ENCODE results near the gene IL4I1. TPM values are rescaled to one million over a fixed set of nuclear protein-coding genes. Genes with fewer than 3 reads are reported as not detected.

The IL4I1 gene
- total RNA-seq, 1 experiment from 2014 or later = 0.71 TPM

GRCh38 chr19:49850487-49851342, 46.0 kb downstream of the IL4I1 start, which contains the start of gene PTOV1:
Gene PTOV1 (plus strand): TSS chr19:49851159.
- ChIA-PET RAD21 (ENCODE audit: low non-redundant PET in 1 of 2, low total read pairs in 2 of 2, uncharacterized antibody in 2 of 2, unreplicated experiment in 2 of 2) (no interaction called here), CTCF (interaction anchor here (0.9 to 1.5 kb wide), 2 partner anchors 13 to 100 kb away, joined by 3 read pairs; no protein-coding TSS in a partner anchor), POLR2A (interaction anchor here (0.7 to 2.5 kb wide), 11 partner anchors 9 to 174 kb away, joined by 3 to 13 read pairs (median 4); partner anchors contain the start of genes AKT1S1, MED25, PNKP and PRMT1)
- Histone ChIP-seq H3K9me2 (ENCODE audit: insufficient read depth) (no peaks in the 10 kb centered on the region), H2AFZ (ENCODE audit: low read depth, low read length, poor library complexity, severe bottlenecking) (no peak within 1 kb of the TSS), H3K4me3 (replicated peaks in 1 of 2; ENCODE audit: low read depth in 1 of 2, low read length in 2 of 2) (peak within 1 kb of the TSS; percentile 85 to 90), H3K9ac (ENCODE audit: low read length) (peak within 1 kb of the TSS; percentile 97), H3K79me2 (ENCODE audit: insufficient read depth, low read length) (peaks cover 39% of the 10 kb centered on the region), H4K20me1 (ENCODE audit: insufficient read depth) (no peaks in the 10 kb centered on the region), H3K36me3 (ENCODE audit: control insufficient read depth in 1 of 2, insufficient read depth in 2 of 2, low read length in 2 of 2) (peaks cover 4% of the 10 kb centered on the region in 2 experiments; a peak in 2 of 4 replicates), H3K27ac (ENCODE audit: low read depth, low read length) (peak within 1 kb of the TSS; percentile 91), H3K9me3 (ENCODE audit: control insufficient read depth in 1 of 2, insufficient read depth in 1 of 2, low read depth in 1 of 2, low read length in 2 of 2) (no peaks in the 10 kb centered on the region), H3K4me1 (ENCODE audit: control insufficient read depth in 1 of 2, insufficient read depth in 2 of 2, low read length in 2 of 2) (peaks cover 34 to 42% of the 10 kb centered on the region in 2 experiments), H3K27me3 (ENCODE audit: insufficient read depth, low read length) (no peaks in the 10 kb centered on the region), H3K4me2 (ENCODE audit: low read length) (peak within 1 kb of the TSS; percentile 98)
- intact Hi-C loops (cut with micrococcal nuclease) = no loop called here
- DNase-seq (ENCODE audit: low read depth, low spot score) (peak; percentile 84), ATAC-seq (peak; percentile 81)
- no TSS peak for BruUV-seq (replicated peaks)
- TF ChIP-seq SRF (IDR thresholded peaks at IDR 0.05; ENCODE audit: low read depth) (peak; percentile 76), SIN3A (IDR thresholded peaks at IDR 0.05; ENCODE audit: low read depth) (0 out of 2 replicates have a peak, but pooled peaks have one; percentile 13), POLR2A (IDR thresholded peaks at IDR 0.05; ENCODE audit: borderline replicate concordance, extremely low read depth, insufficient read depth, insufficient read length) (peak; percentile 57), SP1 (IDR thresholded peaks at IDR 0.05; ENCODE audit: low read depth) (peak; percentile 86), POLR2AphosphoS5 (IDR thresholded peaks at IDR 0.05; ENCODE audit: low read depth, low read length) (peak; percentile 68; the same call in 1 of the 2 replicates), EGR1 (IDR thresholded peaks at IDR 0.05; ENCODE audit: low read depth) (no peak; the same call in 1 of the 2 replicates), TCF7L2 (IDR thresholded peaks at IDR 0.05; ENCODE audit: borderline replicate concordance, extremely low read depth, insufficient read depth, insufficient read length) (peak; percentile 54), ELF1 (IDR thresholded peaks at IDR 0.05; ENCODE audit: borderline replicate concordance, low read depth) (no peak), MAX (IDR thresholded peaks at IDR 0.05) (peak; percentile 73; the same call in 1 of the 2 replicates), ZFX (IDR thresholded peaks at IDR 0.05) (peak; percentile 93; the same call in 1 of the 2 replicates), YY1 (IDR thresholded peaks at IDR 0.05; ENCODE audit: extremely low read depth, insufficient replicate concordance, low read depth, low read length) (peak; percentile 38)
